NCI-H82 treated with DMSO at 0.1 percent for 48 hours (cell line): ENCODE measurements around the gene CENPVL3.
"Not testable (repeated sequence)": the region's sequence is repeated elsewhere in the genome, so short reads cannot be mapped to it uniquely, and the experiment has no call there.

Source experiments
- DNase-seq: peaks from one replicate; lab custom pipeline; 2025; ENCODE audit not compliant: unreplicated experiment; lab: John Stamatoyannopoulos, UW

CENPVL3 gene

GRCh38 chrX:51618241-51619155, at the start of gene CENPVL3:
Gene CENPVL3, minus strand, starts transcription at chrX:51618912. Its CDS starts 39 bp downstream, at chrX:51618873.
- DNase-seq, result not testable (repeated sequence)

- no peak for DNase-seq
These were observed 47.3 kb upstream of the CENPVL3 start for GRCh38 chrX:51665981-51666380.

GRCh38 chrX:51643377-51643776, 24.7 kb upstream of the CENPVL3 start:
- DNase-seq, result no peak

GRCh38 chrX:51641421-51642021, 22.8 kb upstream of the CENPVL3 start:
- DNase-seq, result peak; percentile 12

GRCh38 chrX:51636511-51636910, 17.8 kb upstream of the CENPVL3 start:
- not testable (repeated sequence) for DNase-seq

GRCh38 chrX:51614353-51615012, 4.2 kb downstream of the CENPVL3 start:
- no peak for DNase-seq

GRCh38 chrX:51608766-51609165, 9.9 kb downstream of the CENPVL3 start:
- no peak for DNase-seq

GRCh38 chrX:51608126-51608525, 10.6 kb downstream of the CENPVL3 start:
- DNase-seq, result no peak

GRCh38 chrX:51606446-51606845, 12.3 kb downstream of the CENPVL3 start:
- DNase-seq, result no peak

- DNase-seq, result no peak
These were observed 19.8 kb downstream of the CENPVL3 start for GRCh38 chrX:51598899-51599298.

- no peak for DNase-seq
These were observed 46.8 kb downstream of the CENPVL3 start for GRCh38 chrX:51571874-51572273.

- no peak for DNase-seq
These were observed 49.2 kb downstream of the CENPVL3 start for GRCh38 chrX:51569561-51569960.

GRCh38 chrX:51568586-51568985, 50.1 kb downstream of the CENPVL3 start:
- no peak for DNase-seq
